HG03442 (cell line): ENCODE results near the gene UBR7.

Experiments used
- ATAC-seq: cut with Tn5 transposase; IDR thresholded peaks from one replicate; pipeline ENCODE4 v1.9.1; 2021; ENCODE audit warnings: mild to moderate bottlenecking, moderate library complexity; ENCODE audit not compliant: unreplicated experiment

UBR7 gene

GRCh38 chr14:93249128-93249831 lies 42.2 kb downstream of the UBR7 start:
- no peak for ATAC-seq

- ATAC-seq = no peak
Measured at GRCh38 chr14:93262446-93262845, 55.4 kb downstream of the UBR7 start.

GRCh38 chr14:93263416-93263815 lies 56.4 kb downstream of the UBR7 start:
- ATAC-seq = no peak

- no peak for ATAC-seq
Measured at GRCh38 chr14:93266127-93266526, 59.1 kb downstream of the UBR7 start.

- ATAC-seq = no peak
Measured at GRCh38 chr14:93267149-93267711, 60.2 kb downstream of the UBR7 start.

- ATAC-seq = no peak
Measured at GRCh38 chr14:93268406-93268805, 61.4 kb downstream of the UBR7 start.

- ATAC-seq = no peak
Measured at GRCh38 chr14:93269341-93270068, 62.4 kb downstream of the UBR7 start.

GRCh38 chr14:93271111-93271510 lies 64.1 kb downstream of the UBR7 start:
- ATAC-seq = no peak

GRCh38 chr14:93274055-93274806 lies 67.2 kb downstream of the UBR7 start:
- ATAC-seq = no peak

GRCh38 chr14:93276031-93276716 lies 69.1 kb downstream of the UBR7 start:
- ATAC-seq = no peak
